ENCODE measurements around the gene RNF187.

Gene RNF187

DNA sequence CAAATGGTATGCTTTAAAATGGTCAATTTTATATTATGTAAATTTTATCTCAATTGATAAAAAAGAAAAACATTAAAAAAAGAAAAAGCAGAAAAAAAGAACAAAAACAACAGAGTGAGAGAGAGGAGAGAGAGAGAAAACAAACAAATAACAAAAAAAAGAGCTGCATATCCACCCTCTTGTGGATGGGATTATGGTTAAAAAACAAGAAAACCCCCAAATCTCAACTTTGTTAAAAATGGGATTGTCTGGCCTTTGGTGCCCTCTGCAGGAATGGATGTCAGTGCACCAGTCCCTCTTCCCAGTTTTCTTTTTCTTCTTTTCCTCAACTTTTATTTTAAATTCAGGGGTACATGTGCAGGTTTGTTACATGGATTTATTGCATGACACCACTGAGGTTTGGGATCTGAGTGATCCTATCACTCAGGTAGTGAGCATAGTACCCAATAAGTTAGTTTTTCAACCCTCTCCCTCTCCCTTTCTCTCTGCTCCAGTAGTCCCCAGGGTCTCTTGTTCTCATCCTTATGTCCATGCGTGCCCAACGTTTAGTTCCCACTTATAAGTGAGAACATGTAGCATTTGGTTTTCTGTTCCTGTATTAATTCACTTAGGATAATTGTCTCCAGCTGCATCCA, 28.1 kb downstream of the RNF187 start:
- H3K27ac ChIP-seq = no peak overlapping the region
- H3K4me3 ChIP-seq = no peak overlapping the region
- TF ChIP-seq, protein P1, sequence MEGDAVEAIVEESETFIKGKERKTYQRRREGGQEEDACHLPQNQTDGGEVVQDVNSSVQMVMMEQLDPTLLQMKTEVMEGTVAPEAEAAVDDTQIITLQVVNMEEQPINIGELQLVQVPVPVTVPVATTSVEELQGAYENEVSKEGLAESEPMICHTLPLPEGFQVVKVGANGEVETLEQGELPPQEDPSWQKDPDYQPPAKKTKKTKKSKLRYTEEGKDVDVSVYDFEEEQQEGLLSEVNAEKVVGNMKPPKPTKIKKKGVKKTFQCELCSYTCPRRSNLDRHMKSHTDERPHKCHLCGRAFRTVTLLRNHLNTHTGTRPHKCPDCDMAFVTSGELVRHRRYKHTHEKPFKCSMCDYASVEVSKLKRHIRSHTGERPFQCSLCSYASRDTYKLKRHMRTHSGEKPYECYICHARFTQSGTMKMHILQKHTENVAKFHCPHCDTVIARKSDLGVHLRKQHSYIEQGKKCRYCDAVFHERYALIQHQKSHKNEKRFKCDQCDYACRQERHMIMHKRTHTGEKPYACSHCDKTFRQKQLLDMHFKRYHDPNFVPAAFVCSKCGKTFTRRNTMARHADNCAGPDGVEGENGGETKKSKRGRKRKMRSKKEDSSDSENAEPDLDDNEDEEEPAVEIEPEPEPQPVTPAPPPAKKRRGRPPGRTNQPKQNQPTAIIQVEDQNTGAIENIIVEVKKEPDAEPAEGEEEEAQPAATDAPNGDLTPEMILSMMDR (IDR thresholded peaks at IDR 0.05) = no peak
- no peak for DNase-seq (ENCODE audit: low spot score)

DNA sequence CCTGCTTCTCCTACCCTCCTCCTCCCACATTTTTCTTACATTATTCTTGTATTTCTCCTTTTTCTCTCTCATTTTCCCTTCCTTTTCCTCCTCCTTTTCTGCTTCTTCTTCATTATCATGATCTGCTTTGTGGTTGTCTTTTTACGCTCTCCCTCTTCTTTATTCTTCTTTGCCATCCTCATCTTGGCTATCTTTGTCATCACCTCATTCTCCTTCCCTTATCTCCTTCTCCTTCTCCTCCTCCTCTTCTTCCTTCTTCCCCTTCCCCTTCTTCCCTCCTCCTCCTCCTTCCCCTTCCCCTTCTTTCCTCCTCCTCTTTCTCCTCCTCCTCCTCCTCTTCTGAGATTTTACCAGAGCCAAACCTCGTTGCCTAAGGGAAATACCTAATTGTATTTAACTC, 30.5 kb downstream of the RNF187 start:
- DNase-seq (ENCODE audit: low spot score) = no peak
- H3K4me3 ChIP-seq = no peak overlapping the region
- TF ChIP-seq, protein P1 (IDR thresholded peaks at IDR 0.05) = no peak
- no peak overlapping the region for H3K27ac ChIP-seq

DNA sequence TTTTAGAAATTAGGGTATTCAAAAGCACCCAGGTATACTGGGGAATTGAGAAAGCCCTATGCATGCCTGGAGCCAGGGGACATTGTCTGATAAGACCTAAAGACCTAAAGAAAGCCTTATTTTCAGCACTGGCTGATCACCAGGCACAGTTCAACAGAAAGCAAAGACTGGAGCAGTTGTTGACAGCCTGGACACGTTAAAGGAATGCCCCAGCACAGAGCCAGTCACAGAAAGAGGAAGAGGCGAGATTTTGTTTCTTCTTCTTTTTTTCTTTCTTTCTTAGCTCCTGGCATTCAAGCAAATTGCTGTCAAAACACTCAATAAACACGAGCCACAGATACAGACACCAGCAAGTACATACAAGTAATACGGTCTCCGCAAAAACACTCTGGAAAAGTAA, 40.4 kb downstream of the RNF187 start:
- no peak for DNase-seq (ENCODE audit: low spot score)
- TF ChIP-seq, protein P1 (IDR thresholded peaks at IDR 0.05) = no peak
- no peak overlapping the region for H3K27ac ChIP-seq
- no peak overlapping the region for H3K4me3 ChIP-seq

DNA sequence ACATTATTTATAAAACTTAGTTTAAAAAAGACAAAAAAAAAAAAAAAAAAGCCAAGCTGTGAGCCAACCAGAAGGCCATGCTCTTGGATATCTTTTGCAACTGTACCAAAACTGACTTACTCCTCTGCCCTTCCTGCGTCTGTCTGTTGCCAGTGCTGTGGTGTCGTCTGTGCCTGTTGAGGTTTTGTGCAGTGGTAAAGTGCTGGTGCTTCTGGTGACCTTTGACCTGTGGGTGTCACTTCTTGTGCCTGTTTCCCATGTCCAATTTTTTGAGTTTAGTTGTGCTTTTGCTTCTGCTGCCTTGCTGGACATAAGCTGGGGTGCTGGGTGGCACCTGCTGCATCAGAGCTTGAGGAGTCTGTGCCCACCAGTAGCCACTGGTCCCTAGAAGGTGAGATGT, 41.4 kb downstream of the RNF187 start:
- DNase-seq (ENCODE audit: low spot score) = no peak
- H3K4me3 ChIP-seq = no peak overlapping the region
- no peak overlapping the region for H3K27ac ChIP-seq
- TF ChIP-seq, protein P1 (IDR thresholded peaks at IDR 0.05) = no peak

DNA sequence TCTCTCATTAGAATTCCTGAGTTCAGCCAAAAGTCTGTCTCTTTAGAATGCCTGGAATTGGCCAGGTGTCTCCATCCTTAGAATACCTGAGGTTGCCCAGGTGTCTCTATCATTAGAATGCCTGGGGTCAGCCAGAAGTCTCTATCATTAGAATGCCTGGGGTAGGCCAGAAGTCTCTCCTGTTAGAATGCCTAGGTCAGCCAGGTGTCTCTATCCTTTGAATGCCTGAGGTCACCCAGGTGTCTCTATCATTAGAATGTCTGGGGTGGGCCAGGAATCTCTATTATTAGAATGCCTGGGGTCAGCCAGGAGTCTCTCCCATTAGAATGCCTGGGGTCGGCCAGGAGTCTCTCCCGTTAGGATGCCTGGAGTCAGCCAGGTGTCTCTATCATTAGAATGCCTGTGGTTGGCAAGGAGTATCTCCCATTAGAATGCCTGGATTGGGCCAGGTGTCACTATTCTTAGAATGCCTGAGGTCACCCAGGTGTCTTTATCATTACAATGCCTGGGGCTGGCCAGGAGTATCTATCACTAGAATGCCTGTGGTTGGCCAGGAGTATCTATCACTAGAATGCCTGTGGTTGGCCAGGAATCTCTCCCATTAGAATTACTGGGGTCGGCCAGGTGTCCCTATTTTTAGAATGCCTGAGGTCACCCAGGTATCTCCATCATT, 43.0 kb downstream of the RNF187 start:
- TF ChIP-seq, protein P1 (IDR thresholded peaks at IDR 0.05) = no peak
- no peak for DNase-seq (ENCODE audit: low spot score)
- Histone ChIP-seq H3K27ac (no peak overlapping the region), H3K4me3 (no peak overlapping the region)

DNA sequence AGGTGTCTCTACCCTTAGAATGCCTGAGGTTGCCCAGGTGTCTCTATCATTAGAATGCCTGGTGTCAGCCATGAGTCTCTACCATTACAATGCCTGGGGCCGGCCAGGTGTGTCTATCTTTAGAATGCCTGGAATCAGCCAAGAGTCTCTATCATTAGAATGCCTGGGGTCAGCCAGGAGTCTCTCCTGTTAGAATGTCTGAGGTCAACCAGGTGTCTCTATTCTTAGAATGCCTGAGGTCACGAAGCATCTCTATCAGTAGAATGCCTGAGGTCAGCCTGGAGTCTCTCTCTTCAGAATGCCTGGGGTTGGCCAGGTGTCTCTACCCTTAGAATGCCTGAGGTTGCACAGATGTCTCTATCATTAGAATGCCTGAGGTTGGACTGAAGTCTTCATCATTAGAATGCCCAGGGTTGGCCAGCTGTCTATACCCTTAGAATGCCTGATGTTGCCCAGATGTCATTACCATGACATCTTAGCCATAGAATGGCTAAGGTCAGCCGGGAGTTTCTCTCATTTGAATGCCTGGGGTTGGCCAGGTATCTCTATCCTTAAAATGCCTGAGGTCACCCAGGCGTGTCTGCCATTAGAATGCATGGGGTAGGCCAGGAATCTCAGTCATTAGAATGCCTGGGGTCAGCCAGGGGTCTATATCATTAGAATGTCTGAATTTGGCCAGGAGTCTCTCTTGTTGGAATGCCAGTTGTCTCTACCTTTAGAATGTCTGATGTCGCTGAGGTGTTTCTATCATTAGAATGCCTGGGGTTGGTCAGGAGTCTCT, 44.0 kb downstream of the RNF187 start:
- Histone ChIP-seq H3K4me3 (no peak overlapping the region), H3K27ac (no peak overlapping the region)
- no peak for DNase-seq (ENCODE audit: low spot score)
- TF ChIP-seq, protein P1 (IDR thresholded peaks at IDR 0.05) = no peak
